ENCODE results near the gene PARVB. TPM values are rescaled to one million over a fixed set of nuclear protein-coding genes. Genes with fewer than 3 reads are reported as not detected.

Gene PARVB
- total and polyA plus RNA-seq, 9 of the 15 experiments (the other 6 are each of a cell fraction or from before 2014, with no cell fraction given), result 1.1 to 59.2 (median 29.2) TPM

DNA sequence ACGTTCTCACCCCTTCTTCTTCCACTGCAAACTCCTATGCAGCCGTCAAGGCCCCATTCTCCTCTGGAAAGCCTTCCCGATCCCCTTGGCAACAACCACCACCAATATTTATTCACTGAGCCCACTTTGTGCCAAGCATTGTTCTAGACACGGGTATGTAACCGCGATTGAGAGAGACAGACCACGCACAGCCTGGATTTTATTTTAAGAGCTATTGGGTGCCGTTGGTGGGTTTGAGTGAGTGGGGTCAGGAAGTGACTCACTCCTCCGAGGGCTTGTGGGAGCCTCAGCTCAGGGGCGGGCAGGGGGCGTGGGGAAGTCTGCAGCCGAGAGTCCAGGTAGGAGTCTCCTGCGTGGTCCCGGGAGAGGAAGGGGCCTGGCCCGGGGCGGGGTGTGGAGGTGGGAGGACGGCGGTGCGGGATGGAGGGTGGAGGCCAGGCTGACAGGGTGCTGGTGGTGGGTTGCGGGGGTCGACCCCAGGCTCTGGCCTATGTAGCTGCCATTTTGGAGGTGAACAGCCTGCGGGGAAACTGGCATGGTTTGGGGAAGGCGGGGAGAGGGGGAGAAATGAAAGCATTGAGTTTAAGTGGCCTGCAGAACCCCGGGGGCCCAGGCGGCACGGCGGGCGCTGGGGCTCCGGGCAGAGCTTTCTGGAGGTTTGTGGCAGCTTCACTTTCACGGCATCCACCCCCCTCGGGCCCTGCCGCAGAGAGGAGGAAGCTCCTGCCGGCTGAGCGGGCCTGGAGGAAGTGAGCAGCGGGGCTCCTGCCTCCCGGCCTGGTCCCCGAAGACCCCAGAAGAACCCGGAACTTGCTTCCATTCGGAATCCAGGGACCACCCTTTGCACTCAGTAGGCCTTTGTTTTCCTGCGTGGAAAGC is 157.2 kb downstream of the PARVB start (continued):
- no peak for TF ChIP-seq NR1H2 (CRISPR knock-in tag; IDR thresholded peaks at IDR 0.05)
- no peak for TF ChIP-seq MCM7 (IDR thresholded peaks at IDR 0.05)

DNA sequence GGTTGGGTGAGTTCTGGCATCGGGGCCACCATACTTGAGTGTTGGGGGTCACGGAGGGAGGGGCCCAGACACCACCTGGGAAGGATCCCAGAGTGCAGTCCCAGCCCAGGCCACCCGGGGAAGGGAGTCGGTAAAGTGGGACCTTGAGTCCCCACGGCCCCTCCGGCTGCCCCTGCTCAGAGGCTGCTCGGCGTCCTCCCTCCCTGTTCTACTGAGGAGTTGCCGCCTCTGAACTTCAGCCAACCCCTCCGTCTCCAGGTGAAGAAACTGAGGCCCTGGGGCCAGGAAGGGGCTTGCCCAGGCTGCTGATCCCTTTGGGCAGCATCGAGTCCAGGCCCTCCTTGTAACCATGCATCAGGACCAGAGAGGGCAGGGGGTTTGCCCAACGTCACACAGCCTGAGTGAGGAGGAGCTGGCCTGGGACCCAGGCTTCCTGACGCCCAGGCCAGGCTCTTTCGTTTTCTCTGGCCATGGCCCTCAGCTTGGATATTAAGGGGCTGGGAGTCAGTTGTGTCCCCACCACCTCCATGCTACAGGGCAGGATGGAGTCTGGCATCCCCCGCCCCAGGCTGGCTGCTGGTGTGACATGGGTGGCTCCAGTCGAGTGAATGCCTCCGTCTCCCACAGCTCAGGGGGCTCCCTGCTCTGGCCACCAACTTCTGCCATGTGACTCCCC is 157.9 kb downstream of the PARVB start:
- H3K27me3 ChIP-seq (ENCODE audit: control insufficient read depth in 2 of 2, insufficient read depth in 2 of 2, low read length in 2 of 2), result peaks cover 19 to 40% of the 10 kb centered on the region in 2 experiments; a peak in 4 of 5 replicates
- no peaks in the 10 kb centered on the region for H3K36me3 ChIP-seq (ENCODE audit: control insufficient read depth, insufficient read depth, low read length)
- no peaks in the 10 kb centered on the region for H3K9me1 ChIP-seq (ENCODE audit: control insufficient read depth, insufficient read depth, low read length)
- FAIRE-seq (no peak), DNase-seq (ENCODE audit: extremely low read depth in 1 of 4, low spot score in 3 of 4) (peak in 2 of 4 experiments; percentile 11 to 12), ATAC-seq (no peak; the same call in 2 of the 3 replicates)
- in situ Hi-C loops (cut with MboI), result no loop called here
- BruUV-seq (replicated peaks), result no TSS peak
- POLR2A ChIA-PET, result no interaction called here
- H3K9me3 ChIP-seq (replicated peaks; ENCODE audit: control insufficient read depth, insufficient read depth, low read depth, low read length), result no peaks in the 10 kb centered on the region
- peaks cover 0 to 11% of the 10 kb centered on the region in 2 experiments; a peak in 2 of 5 replicates for H3K4me1 ChIP-seq (replicated peaks in 1 of 2; ENCODE audit: control insufficient read depth in 2 of 2, insufficient read depth in 2 of 2, low read length in 2 of 2)
- CTCF ChIA-PET (ENCODE audit: low intra/inter-chr PET ratio), result no interaction called here
- no peak overlapping the region for H3K4me2 ChIP-seq (ENCODE audit: insufficient read depth, low read length)
- no peak overlapping the region for H3K4me3 ChIP-seq
- peaks cover 4% of the 10 kb centered on the region; the same call in 1 of the 2 replicates for H4K20me1 ChIP-seq (replicated peaks; ENCODE audit: control insufficient read depth, insufficient read depth, low read length)
- intact Hi-C loops (cut with micrococcal nuclease), result no loop called here
- H3K9ac ChIP-seq (ENCODE audit: insufficient read depth in 1 of 2, low read depth in 2 of 2, low read length in 2 of 2), result no peak overlapping the region
- no peak overlapping the region for H3K27ac ChIP-seq (ENCODE audit: extremely low read depth, low read depth, low read length)
- no peak overlapping the region for H2AFZ ChIP-seq (ENCODE audit: low read depth, low read length)
- 6% methylated on average over 11 of the region's 17 CpGs for WGBS (ENCODE audit: insufficient coverage, low coverage, missing lambda C conversion rate)
- H3K79me2 ChIP-seq (ENCODE audit: control insufficient read depth, insufficient read depth, low read length), result no peaks in the 10 kb centered on the region
- TF ChIP-seq, protein P1, sequence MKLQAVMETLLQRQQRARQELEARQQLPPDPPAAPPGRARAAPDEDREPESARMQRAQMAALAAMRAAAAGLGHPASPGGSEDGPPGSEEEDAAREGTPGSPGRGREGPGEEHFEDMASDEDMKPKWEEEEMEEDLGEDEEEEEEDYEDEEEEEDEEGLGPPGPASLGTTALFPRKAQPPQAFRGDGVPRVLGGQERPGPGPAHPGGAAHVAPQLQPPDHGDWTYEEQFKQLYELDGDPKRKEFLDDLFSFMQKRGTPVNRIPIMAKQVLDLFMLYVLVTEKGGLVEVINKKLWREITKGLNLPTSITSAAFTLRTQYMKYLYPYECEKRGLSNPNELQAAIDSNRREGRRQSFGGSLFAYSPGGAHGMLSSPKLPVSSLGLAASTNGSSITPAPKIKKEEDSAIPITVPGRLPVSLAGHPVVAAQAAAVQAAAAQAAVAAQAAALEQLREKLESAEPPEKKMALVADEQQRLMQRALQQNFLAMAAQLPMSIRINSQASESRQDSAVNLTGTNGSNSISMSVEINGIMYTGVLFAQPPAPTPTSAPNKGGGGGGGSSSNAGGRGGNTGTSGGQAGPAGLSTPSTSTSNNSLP (IDR thresholded peaks at IDR 0.05; ENCODE audit: borderline replicate concordance, low read depth, low read length), result no peak
- TF ChIP-seq, protein P2, sequence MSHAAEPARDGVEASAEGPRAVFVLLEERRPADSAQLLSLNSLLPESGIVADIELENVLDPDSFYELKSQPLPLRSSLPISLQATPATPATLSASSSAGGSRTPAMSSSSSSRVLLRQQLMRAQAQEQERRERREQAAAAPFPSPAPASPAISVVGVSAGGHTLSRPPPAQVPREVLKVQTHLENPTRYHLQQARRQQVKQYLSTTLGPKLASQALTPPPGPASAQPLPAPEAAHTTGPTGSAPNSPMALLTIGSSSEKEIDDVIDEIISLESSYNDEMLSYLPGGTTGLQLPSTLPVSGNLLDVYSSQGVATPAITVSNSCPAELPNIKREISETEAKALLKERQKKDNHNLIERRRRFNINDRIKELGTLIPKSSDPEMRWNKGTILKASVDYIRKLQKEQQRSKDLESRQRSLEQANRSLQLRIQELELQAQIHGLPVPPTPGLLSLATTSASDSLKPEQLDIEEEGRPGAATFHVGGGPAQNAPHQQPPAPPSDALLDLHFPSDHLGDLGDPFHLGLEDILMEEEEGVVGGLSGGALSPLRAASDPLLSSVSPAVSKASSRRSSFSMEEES (CRISPR knock-in tag; IDR thresholded peaks at IDR 0.05), result no peak
- TF ChIP-seq ZFP36 (IDR thresholded peaks at IDR 0.05; ENCODE audit: low read depth, low read length, partially characterized antibody) (peak; percentile 57), CSDE1 (IDR thresholded peaks at IDR 0.05) (no peak), SREBF2 (CRISPR knock-in tag; IDR thresholded peaks at IDR 0.05) (no peak), RBM25 (IDR thresholded peaks at IDR 0.05; ENCODE audit: low read depth, low read length, severe bottlenecking) (peak; percentile 42), PTTG1 (tag; IDR thresholded peaks at IDR 0.05; ENCODE audit: low read depth) (no peak), BCOR (IDR thresholded peaks at IDR 0.05) (0 out of 2 replicates have a peak, but pooled peaks have one; percentile 38), KDM1A (IDR thresholded peaks at IDR 0.05) (no peak), SNRNP70 (optimal IDR thresholded peaks at IDR 0.05; ENCODE audit: low read depth, low read length) (no peak), ZNF134 (CRISPR knock-in tag; conservative IDR thresholded peaks at IDR 0.05) (no peak)
- TF ChIP-seq, protein P3, sequence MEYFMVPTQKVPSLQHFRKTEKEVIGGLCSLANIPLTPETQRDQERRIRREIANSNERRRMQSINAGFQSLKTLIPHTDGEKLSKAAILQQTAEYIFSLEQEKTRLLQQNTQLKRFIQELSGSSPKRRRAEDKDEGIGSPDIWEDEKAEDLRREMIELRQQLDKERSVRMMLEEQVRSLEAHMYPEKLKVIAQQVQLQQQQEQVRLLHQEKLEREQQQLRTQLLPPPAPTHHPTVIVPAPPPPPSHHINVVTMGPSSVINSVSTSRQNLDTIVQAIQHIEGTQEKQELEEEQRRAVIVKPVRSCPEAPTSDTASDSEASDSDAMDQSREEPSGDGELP (CRISPR knock-in tag; IDR thresholded peaks at IDR 0.05; ENCODE audit: borderline replicate concordance), result no peak
